MM.1S (cell line): Measurements from ENCODE around the gene SLC25A19.

ENCODE experiments used
- DNase-seq: peaks from one replicate; pipeline ENCODE4 v3.0.0-alpha.2; 2015
- H2AFZ ChIP-seq: fragments of 300-600 bp; sonication (generic); 2 replicates; pipeline ENCODE4 v1.6.0; 2016; ENCODE audit warnings: antibody characterized with exemption, low read length
- H3F3A ChIP-seq: fragments of 300-600 bp; sonication (generic); 2 replicates; pipeline ENCODE4 v1.6.1; 2016; ENCODE audit warnings: mild to moderate bottlenecking, antibody characterized with exemption, low read length, moderate library complexity, mixed read lengths; ENCODE audit not compliant: insufficient read depth
- H3K27ac ChIP-seq: fragments of 300-600 bp; sonication (generic); 2 replicates; pipeline ENCODE4 v1.5.1; 2016; ENCODE audit warnings: mild to moderate bottlenecking, low read length
- H3K27me3 ChIP-seq: fragments of 300-600 bp; sonication (generic); replicated peaks from 2 replicates; pipeline ENCODE4 v1.6.0; 2016; ENCODE audit warnings: low read length; ENCODE audit not compliant: insufficient read depth
- H3K36me3 ChIP-seq: fragments of 300-600 bp; sonication (generic); replicated peaks from 2 replicates; pipeline ENCODE4 v1.6.1; 2016; ENCODE audit warnings: mild to moderate bottlenecking, low read length, mixed read lengths; ENCODE audit not compliant: insufficient read depth
- H3K4me1 ChIP-seq: fragments of 300-600 bp; sonication (generic); 2 replicates; pipeline ENCODE4 v1.6.1; 2016; ENCODE audit warnings: low read length, mixed read lengths
- H3K4me2 ChIP-seq: fragments of 300-600 bp; sonication (generic); 2 replicates; pipeline ENCODE4 v1.6.0; 2016; ENCODE audit warnings: low read depth, low read length
- H3K4me3 ChIP-seq: fragments of 300-600 bp; sonication (generic); 2 replicates; pipeline ENCODE4 v1.5.1; 2016; ENCODE audit warnings: low read length, mixed read lengths
- H3K79me2 ChIP-seq: fragments of 300-600 bp; sonication (generic); 2 replicates; pipeline ENCODE4 v1.6.1; 2016; ENCODE audit warnings: mixed run types, low read length, mixed read lengths
- H3K9ac ChIP-seq: fragments of 300-600 bp; sonication (generic); 2 replicates; pipeline ENCODE4 v1.6.1; 2016; ENCODE audit warnings: low read length, mixed read lengths
- H3K9me2 ChIP-seq: fragments of 300-600 bp; sonication (generic); replicated peaks from 2 replicates; pipeline ENCODE4 v1.6.1; 2016; ENCODE audit warnings: mild to moderate bottlenecking, low read length, mixed read lengths; ENCODE audit not compliant: insufficient read depth
- H3K9me3 ChIP-seq: fragments of 300-600 bp; sonication (generic); replicated peaks from 2 replicates; pipeline ENCODE4 v1.6.1; 2016; ENCODE audit warnings: mild to moderate bottlenecking, low read length, mixed read lengths; ENCODE audit not compliant: insufficient read depth
- H4K20me1 ChIP-seq: fragments of 300-600 bp; sonication (generic); 2 replicates; pipeline ENCODE4 v1.6.1; 2016; ENCODE audit warnings: mild to moderate bottlenecking, low read length, moderate library complexity, mixed read lengths; ENCODE audit not compliant: insufficient read depth
- CTCF ChIP-seq: fragments of 300-600 bp; sonication (generic); IDR thresholded peaks from 2 replicates; pipeline ENCODE4 v1.5.1; 2016; ENCODE audit warnings: antibody characterized with exemption, low read length, mixed read lengths
- EZH2 ChIP-seq: fragments of 300-600 bp; sonication (generic); optimal IDR thresholded peaks from 2 replicates; pipeline ENCODE3; 2017; ENCODE audit warnings: low read depth, mild to moderate bottlenecking, antibody characterized with exemption, low read length, mixed read lengths
- EZH2phosphoT487 ChIP-seq: fragments of 300-600 bp; sonication (generic); IDR thresholded peaks from 2 replicates; pipeline ENCODE4 v1.6.1; 2018; ENCODE audit warnings: antibody characterized with exemption, low read length

Gene SLC25A19

GRCh38 chr17:75272848-75273184, 16.4 kb downstream of the SLC25A19 start:
- no peak overlapping the region; the same call in 1 of the 2 replicates for H3K27ac ChIP-seq
- no peaks in the 10 kb centered on the region for H3K9me3 ChIP-seq
- peaks cover 12% of the 10 kb centered on the region for H3K4me1 ChIP-seq
- DNase-seq = no peak
- peaks cover 15% of the 10 kb centered on the region for H3K79me2 ChIP-seq
- no peak overlapping the region for H3K4me3 ChIP-seq
- H3K9ac ChIP-seq = no peak overlapping the region
- peak overlapping the region; percentile 89; the same call in 1 of the 2 replicates for H3K4me2 ChIP-seq
- no peaks in the 10 kb centered on the region for H4K20me1 ChIP-seq
- TF ChIP-seq EZH2phosphoT487 (no peak), EZH2 (no peak), CTCF (no peak)
- no peaks in the 10 kb centered on the region for H3K9me2 ChIP-seq
- peaks cover 43% of the 10 kb centered on the region for H3F3A ChIP-seq
- H3K27me3 ChIP-seq = no peaks in the 10 kb centered on the region
- H2AFZ ChIP-seq = no peak overlapping the region
- H3K36me3 ChIP-seq = no peaks in the 10 kb centered on the region

GRCh38 chr17:75271955-75272847, 17.0 kb downstream of the SLC25A19 start:
- no peaks in the 10 kb centered on the region for H3K27me3 ChIP-seq
- H3K9ac ChIP-seq = peak overlapping the region; percentile 66
- DNase-seq = peak; percentile 34
- peaks cover 12% of the 10 kb centered on the region for H3K4me1 ChIP-seq
- H4K20me1 ChIP-seq = no peaks in the 10 kb centered on the region
- H2AFZ ChIP-seq = peak overlapping the region; percentile 89
- H3K79me2 ChIP-seq = peaks cover 14% of the 10 kb centered on the region
- no peaks in the 10 kb centered on the region for H3K9me2 ChIP-seq
- H3K9me3 ChIP-seq = no peaks in the 10 kb centered on the region
- H3K27ac ChIP-seq = peak overlapping the region; percentile 44; the same call in 1 of the 2 replicates
- peaks cover 43% of the 10 kb centered on the region for H3F3A ChIP-seq
- H3K4me3 ChIP-seq = peak overlapping the region; percentile 65
- H3K36me3 ChIP-seq = no peaks in the 10 kb centered on the region
- H3K4me2 ChIP-seq = peak overlapping the region; percentile 89
- TF ChIP-seq CTCF = peak; percentile 22; the same call in 1 of the 2 replicates
- no peak for TF ChIP-seq EZH2phosphoT487

- peaks cover 12% of the 10 kb centered on the region for H3K4me1 ChIP-seq
- no peaks in the 10 kb centered on the region for H3K27me3 ChIP-seq
- H3K27ac ChIP-seq = peak overlapping the region; percentile 44
- no peaks in the 10 kb centered on the region for H3K9me3 ChIP-seq
- H3K4me2 ChIP-seq = peak overlapping the region; percentile 89
- DNase-seq = peak; percentile 87
- no peaks in the 10 kb centered on the region for H4K20me1 ChIP-seq
- TF ChIP-seq EZH2phosphoT487 (no peak), CTCF (peak; percentile 37)
- peak overlapping the region; percentile 65 for H3K4me3 ChIP-seq
- peak overlapping the region; percentile 66 for H3K9ac ChIP-seq
- H3K36me3 ChIP-seq = no peaks in the 10 kb centered on the region
- H2AFZ ChIP-seq = peak overlapping the region; percentile 89
- H3K79me2 ChIP-seq = peaks cover 11% of the 10 kb centered on the region; the same call in 1 of the 2 replicates
- peaks cover 43% of the 10 kb centered on the region for H3F3A ChIP-seq
- no peaks in the 10 kb centered on the region for H3K9me2 ChIP-seq
Measured at GRCh38 chr17:75271233-75271954, 17.8 kb downstream of the SLC25A19 start.
